Measurements from ENCODE around the gene SLC4A7.
A peak's percentile ranks its signal among the peaks of the same experiment; 100 is the strongest.

Gene SLC4A7

GRCh38 chr3:27487383-27487782, 3.2 kb upstream of the SLC4A7 start:
- no peak for TF ChIP-seq CTCF (IDR thresholded peaks at IDR 0.05; ENCODE audit: low read depth, low read length, missing control alignments)

GRCh38 chr3:27486336-27486735, 2.2 kb upstream of the SLC4A7 start:
- no peak for DNase-seq (ENCODE audit: low read depth)

More at GRCh38 chr3:27487383-27487782, 3.2 kb upstream of the SLC4A7 start:
- no peak for DNase-seq (ENCODE audit: low read depth)
- H3K4me3 ChIP-seq (ENCODE audit: low read depth, low read length) = no peak overlapping the region

GRCh38 chr3:27485866-27486265, 1.7 kb upstream of the SLC4A7 start:
- TF ChIP-seq CTCF (IDR thresholded peaks at IDR 0.05; ENCODE audit: low read depth, low read length, missing control alignments) = no peak
- no peak overlapping the region for H3K4me3 ChIP-seq (ENCODE audit: low read depth, low read length)
- no peak for DNase-seq (ENCODE audit: low read depth)

More at GRCh38 chr3:27486336-27486735, 2.2 kb upstream of the SLC4A7 start:
- TF ChIP-seq CTCF (IDR thresholded peaks at IDR 0.05; ENCODE audit: low read depth, low read length, missing control alignments) = no peak
- H3K4me3 ChIP-seq (ENCODE audit: low read depth, low read length) = no peak overlapping the region

- peak overlapping the region; percentile 93 for H3K4me3 ChIP-seq (ENCODE audit: low read depth, low read length)
- TF ChIP-seq CTCF (IDR thresholded peaks at IDR 0.05; ENCODE audit: low read depth, low read length, missing control alignments) = no peak
- peak; percentile 65 for DNase-seq (ENCODE audit: low read depth)
These were observed 818 bp downstream of the SLC4A7 start for GRCh38 chr3:27483117-27484014.

GRCh38 chr3:27479806-27480543, 4.2 kb downstream of the SLC4A7 start:
- no peak overlapping the region for H3K4me3 ChIP-seq (ENCODE audit: low read depth, low read length)
- no peak for TF ChIP-seq CTCF (IDR thresholded peaks at IDR 0.05; ENCODE audit: low read depth, low read length, missing control alignments)
- no peak for DNase-seq (ENCODE audit: low read depth)

- TF ChIP-seq CTCF (IDR thresholded peaks at IDR 0.05; ENCODE audit: low read depth, low read length, missing control alignments) = no peak
- DNase-seq (ENCODE audit: low read depth) = no peak
These were observed 12.1 kb downstream of the SLC4A7 start for GRCh38 chr3:27471923-27472550.

More at GRCh38 chr3:27471923-27472550, 12.1 kb downstream of the SLC4A7 start:
- no peak overlapping the region for H3K4me3 ChIP-seq (ENCODE audit: low read depth, low read length)
